SK-N-SH (cell line): ENCODE measurements around the gene VPS8. TPM values are rescaled to one million over a fixed set of nuclear protein-coding genes. Genes with fewer than 3 reads are reported as not detected.

Experiments
- CTCF ChIA-PET: fragments of 300-600, 350-600 bp; formaldehyde crosslinking; extraction: SDS; loops from one replicate; lab custom pipeline; 2021; lab: Yijun Ruan, JAX
- POLR2A ChIA-PET: fragments of 350-600 bp; sonication (Branson Sonifier 250); formaldehyde crosslinking; extraction: SDS; loops from one replicate; lab custom pipeline; 2020; ENCODE audit warnings: antibody characterized with exemption, inconsistent platforms; lab: Yijun Ruan, JAX
- DNase-seq: peaks from one replicate; pipeline ENCODE4 v3.0.0; 2012
- H2AFZ ChIP-seq: fragments of 200-600 bp; sonication (generic); 2 replicates; pipeline ENCODE4 v1.8.1; 2016; ENCODE audit warnings: antibody characterized with exemption, mild to moderate bottlenecking, low read depth
- H3F3A ChIP-seq: fragments of 200-600 bp; sonication (generic); replicated peaks from 2 replicates; pipeline ENCODE3; 2016; ENCODE audit warnings: antibody characterized with exemption, mild to moderate bottlenecking; ENCODE audit not compliant: insufficient read depth
- H3K27ac ChIP-seq, 2 experiments: fragments of 200-500 bp in 1 of 2; fragments of 200-600 bp in 1 of 2; sonication (Bioruptor generic) in 1 of 2; sonication (generic), shearing (Covaris generic) in 1 of 2; 2 replicates each; pipeline versions ENCODE4 v1.5.1 to v1.6.1; 2014 to 2016; ENCODE audit warnings: low read depth in 2 of 2, inconsistent platforms in 1 of 2, low read length in 1 of 2, mild to moderate bottlenecking in 1 of 2, mixed read lengths in 1 of 2
- H3K27me3 ChIP-seq: fragments of 200-600 bp; sonication (generic), shearing (Covaris generic); 2 replicates; pipeline ENCODE4 v1.6.1; 2016; ENCODE audit warnings: mixed run types; ENCODE audit not compliant: insufficient read depth
- H3K36me3 ChIP-seq, 2 experiments: fragments of 200-500 bp in 1 of 2; fragments of 200-600 bp in 1 of 2; sonication (Bioruptor generic) in 1 of 2; sonication (generic) in 1 of 2; replicated peaks in 1 of 2; 2 replicates each; pipeline versions ENCODE3 to v1.5.1; 2014 to 2016; ENCODE audit warnings: low read length in 1 of 2, mild to moderate bottlenecking in 1 of 2; ENCODE audit not compliant: insufficient read depth in 2 of 2, control insufficient read depth in 1 of 2
- H3K4me1 ChIP-seq, 2 experiments: fragments of 200-500 bp in 1 of 2; fragments of 200-600 bp in 1 of 2; sonication (Bioruptor generic) in 1 of 2; sonication (generic), shearing (Covaris generic) in 1 of 2; 2 replicates each; pipeline versions ENCODE4 v1.5.1 to v1.6.1; 2014 to 2016; ENCODE audit warnings: low read depth in 1 of 2, low read length in 1 of 2, mixed run types in 1 of 2; ENCODE audit not compliant: insufficient read depth in 2 of 2, control insufficient read depth in 1 of 2
- H3K4me2 ChIP-seq: fragments of 200-600 bp; sonication (generic), shearing (Covaris generic); 2 replicates; pipeline ENCODE4 v1.6.1; 2017; ENCODE audit warnings: mixed run types
- H3K4me3 ChIP-seq, 2 experiments: fragments of 200-500 bp in 1 of 2; fragments of 200-600 bp in 1 of 2; sonication (Bioruptor generic) in 1 of 2; sonication (generic), shearing (Covaris generic) in 1 of 2; 2 replicates each; pipeline versions ENCODE4 v1.5.1 to v1.8.1; 2014 to 2016; ENCODE audit warnings: low read depth in 2 of 2, inconsistent platforms in 1 of 2, low read length in 1 of 2, mild to moderate bottlenecking in 1 of 2, mixed read lengths in 1 of 2, moderate library complexity in 1 of 2
- H3K79me2 ChIP-seq: fragments of 200-600 bp; sonication (generic); 2 replicates; pipeline ENCODE4 v1.8.1; 2017; ENCODE audit warnings: mild to moderate bottlenecking; ENCODE audit not compliant: insufficient read depth
- H3K9ac ChIP-seq: fragments of 200-600 bp; sonication (generic); 2 replicates; pipeline ENCODE4 v1.6.1; 2017; ENCODE audit warnings: mixed run types
- H3K9me2 ChIP-seq: fragments of 200-600 bp; sonication (generic); 2 replicates; pipeline ENCODE4 v1.6.1; 2017; ENCODE audit warnings: mixed run types
- H3K9me3 ChIP-seq: fragments of 200-600 bp; sonication (generic); 2 replicates; pipeline ENCODE4 v1.6.1; 2017; ENCODE audit warnings: mixed run types, mild to moderate bottlenecking, moderate library complexity
- H4K20me1 ChIP-seq: fragments of 200-600 bp; sonication (generic); 2 replicates; pipeline ENCODE4 v1.6.1; 2017; ENCODE audit warnings: mild to moderate bottlenecking, mixed run types; ENCODE audit not compliant: insufficient read depth
- EP300 ChIP-seq, 2 experiments: IDR thresholded peaks; 2 replicates each; pipeline versions ENCODE4 v1.4.0 to v1.6.1; 2012; ENCODE audit warnings: borderline replicate concordance in 1 of 2, low read depth in 1 of 2, low read length in 1 of 2
- GABPA ChIP-seq: IDR thresholded peaks from 2 replicates; pipeline ENCODE4 v1.4.0; 2012; ENCODE audit warnings: low read depth, mild to moderate bottlenecking
- GATA2 ChIP-seq: sonication (generic); formaldehyde crosslinking; IDR thresholded peaks from 2 replicates; pipeline ENCODE4 v1.5.0; 2020; ENCODE audit warnings: mild to moderate bottlenecking, missing genetic modification reagents
- JUND ChIP-seq: IDR thresholded peaks from 2 replicates; pipeline ENCODE4 v1.4.0; 2012
- MAX ChIP-seq: IDR thresholded peaks from 2 replicates; pipeline ENCODE4 v1.4.0; 2012; ENCODE audit warnings: low read depth
- MXI1 ChIP-seq: IDR thresholded peaks from 2 replicates; pipeline ENCODE4 v1.6.1; 2012; ENCODE audit warnings: mild to moderate bottlenecking, low read depth, low read length, improper control_type of control experiment
- NRF1 ChIP-seq: IDR thresholded peaks from 2 replicates; pipeline ENCODE4 v1.6.1; 2012; ENCODE audit warnings: low read depth, mild to moderate bottlenecking, low read length
- PBX3 ChIP-seq: IDR thresholded peaks from 2 replicates; pipeline ENCODE4; 2012
- POLR2AphosphoS5 ChIP-seq: IDR thresholded peaks from 2 replicates; pipeline ENCODE4 v1.6.1; 2012; ENCODE audit warnings: low read depth, low read length
- RCOR1 ChIP-seq: fragments of 150-350 bp; IDR thresholded peaks from 2 replicates; pipeline ENCODE4 v1.6.1; 2017; ENCODE audit warnings: antibody characterized with exemption, low read length
- REST ChIP-seq: IDR thresholded peaks from 2 replicates; pipeline ENCODE4 v1.6.1; 2012; ENCODE audit warnings: mild to moderate bottlenecking, low read depth, low read length, moderate library complexity
- SMC3 ChIP-seq: IDR thresholded peaks from 2 replicates; pipeline ENCODE4 v1.6.1; 2012; ENCODE audit warnings: low read depth, low read length, improper control_type of control experiment
- TEAD4 ChIP-seq: IDR thresholded peaks from 2 replicates; pipeline ENCODE4 v1.4.0; 2012; ENCODE audit warnings: mild to moderate bottlenecking, borderline replicate concordance; ENCODE audit not compliant: insufficient read depth
- USF1 ChIP-seq: IDR thresholded peaks from 2 replicates; pipeline ENCODE4 v1.4.0; 2012; ENCODE audit warnings: low read depth, borderline replicate concordance
- USF2 ChIP-seq: fragments of 150-350 bp; IDR thresholded peaks from 2 replicates; pipeline ENCODE4 v1.6.1; 2017; ENCODE audit warnings: antibody characterized with exemption, low read length, low read depth, borderline replicate concordance
- YY1 ChIP-seq: IDR thresholded peaks from 2 replicates; pipeline ENCODE4 v1.4.0; 2012; ENCODE audit warnings: low read depth, mild to moderate bottlenecking
- ZBTB33 ChIP-seq: IDR thresholded peaks from 2 replicates; pipeline ENCODE4 v1.4.0; 2012; ENCODE audit warnings: low read depth, borderline replicate concordance
- WGBS: methylation state at CpG from one replicate; pipeline ENCODE4 v1.1.6; 2017; ENCODE audit warnings: low lambda C conversion rate; 5-methylcytosine and 5-hydroxymethylcytosine counted together
- polyA plus RNA-seq, 3 experiments: library from polyadenylated mRNA; depleted of rRNA; stranded (reverse); fragments of >200 nt; gene quantifications; 2 replicates each; pipeline ENCODE4 v1.2.3, GENCODE V29; 2012

VPS8 gene
- polyA plus RNA-seq, 1 of the 3 experiments (the other 2 are of a cell fraction), result 12.8 TPM

- Histone ChIP-seq H3K4me3 (no peak overlapping the region), H2AFZ (no peak overlapping the region), H3K9me3 (no peaks in the 10 kb centered on the region), H3K4me2 (no peak overlapping the region), H3K9ac (no peak overlapping the region), H3K9me2 (no peaks in the 10 kb centered on the region), H3K27ac (no peak overlapping the region), H3K79me2 (no peaks in the 10 kb centered on the region), H3K27me3 (no peaks in the 10 kb centered on the region), H3K36me3 (peaks cover 0 to 10% of the 10 kb centered on the region in 2 experiments), H3K4me1 (no peaks in the 10 kb centered on the region), H3F3A (no peaks in the 10 kb centered on the region), H4K20me1 (no peaks in the 10 kb centered on the region)
- no peak for DNase-seq
- WGBS, result 59% methylated on average over 2 of the region's 2 CpGs
- no peak for TF ChIP-seq MXI1
- TF ChIP-seq RCOR1, result no peak
- TF ChIP-seq ZBTB33, result no peak
- no peak for TF ChIP-seq PBX3
- no peak for TF ChIP-seq NRF1
- TF ChIP-seq POLR2AphosphoS5, result no peak
- CTCF ChIA-PET, result interaction anchor here (0.7 kb wide), 1 partner anchor 90 kb away, joined by 4 read pairs; no protein-coding TSS in a partner anchor
- POLR2A ChIA-PET, result no interaction called here
Measured at GRCh38 chr3:185058796-185059195, 246.8 kb downstream of the VPS8 start.

GRCh38 chr3:185059766-185060165 is 247.8 kb downstream of the VPS8 start:
- Histone ChIP-seq H4K20me1 (no peaks in the 10 kb centered on the region), H3K79me2 (no peaks in the 10 kb centered on the region), H3K4me2 (no peak overlapping the region), H3K27ac (no peak overlapping the region), H3K9me2 (no peaks in the 10 kb centered on the region), H3K4me1 (no peaks in the 10 kb centered on the region), H3K36me3 (peaks cover 0 to 9% of the 10 kb centered on the region in 2 experiments), H3K9ac (no peak overlapping the region), H3K9me3 (no peaks in the 10 kb centered on the region), H2AFZ (no peak overlapping the region), H3F3A (no peaks in the 10 kb centered on the region), H3K4me3 (no peak overlapping the region), H3K27me3 (no peaks in the 10 kb centered on the region)
- ChIA-PET POLR2A (no interaction called here), CTCF (no interaction called here)
- 94% methylated on average over 2 of the region's 2 CpGs for WGBS
- DNase-seq, result no peak
- TF ChIP-seq YY1 (no peak), USF2 (no peak), GABPA (no peak), RCOR1 (no peak), ZBTB33 (no peak), REST (no peak), TEAD4 (no peak), MAX (no peak), JUND (no peak), SMC3 (no peak), EP300 (IDR thresholded peaks at IDR 0.05; ENCODE audit: borderline replicate concordance in 1 of 2, low read depth in 1 of 2, low read length in 1 of 2) (no peak), USF1 (no peak), GATA2 (CRISPR knock-in tag) (no peak)
